ENCODE measurements around the gene AP5S1. TPM values are rescaled to one million over a fixed set of nuclear protein-coding genes. Genes with fewer than 3 reads are reported as not detected.

The AP5S1 gene
- total and polyA plus RNA-seq, 10 of the 15 experiments (the other 5 are each of a cell fraction or from before 2014, with no cell fraction given) = 3.8 to 13.2 (median 7.8) TPM

- TF ChIP-seq CUX1 (IDR thresholded peaks at IDR 0.05; ENCODE audit: insufficient replicate concordance, low read depth, low read length) (no peak), KDM1A (IDR thresholded peaks at IDR 0.05; ENCODE audit: borderline replicate concordance) (no peak), SMAD1 (IDR thresholded peaks at IDR 0.05; ENCODE audit: low read depth, partially characterized antibody) (no peak), NR2C2 (IDR thresholded peaks at IDR 0.05; ENCODE audit: borderline replicate concordance, control insufficient read depth, insufficient read length, low read depth) (no peak), BMI1 (IDR thresholded peaks at IDR 0.05; ENCODE audit: borderline replicate concordance) (no peak), PKNOX1 (IDR thresholded peaks at IDR 0.05) (no peak), PRDM15 (CRISPR knock-in tag; IDR thresholded peaks at IDR 0.05) (no peak), BHLHE40 (IDR thresholded peaks at IDR 0.05; ENCODE audit: borderline replicate concordance in 1 of 2, low read depth in 2 of 2, low read length in 1 of 2) (peak in 1 of 2 experiments; percentile 73; a peak in 2 of 4 replicates), RAD21 (IDR thresholded peaks at IDR 0.05; ENCODE audit: insufficient read depth, low read depth, low read length) (peak; percentile 66), LARP7 (IDR thresholded peaks at IDR 0.05) (peak; percentile 99), RB1 (IDR thresholded peaks at IDR 0.05; ENCODE audit: borderline replicate concordance) (peak; percentile 92; the same call in 1 of the 2 replicates), CTCF (IDR thresholded peaks at IDR 0.05 in 2 of 3, conservative IDR thresholded peaks at IDR 0.05 in 1 of 3; ENCODE audit: control insufficient read depth in 2 of 3, extremely low read depth in 1 of 3, insufficient read depth in 1 of 3, low read depth in 3 of 3, low read length in 3 of 3) (peak; percentile 86 to 96 (median 95)), CEBPB (IDR thresholded peaks at IDR 0.05; ENCODE audit: borderline replicate concordance in 1 of 2, low read depth in 2 of 2, low read length in 2 of 2) (no peak), CREB1 (IDR thresholded peaks at IDR 0.05; ENCODE audit: low read depth) (peak; percentile 100)
Observed at GRCh38 chr20:3820048-3820900, at the start of gene AP5S1 (continued).
